Activated CD4-positive, CD25-positive, alpha-beta regulatory T cell treated with anti-CD3 and anti-CD28 coated beads, Interleukin-2, amount 50 U/mL, for 24 hours (primary cell): ENCODE results near the gene THSD4.
"Not testable (repeated sequence)": the region's sequence is repeated elsewhere in the genome, so short reads cannot be mapped to it uniquely, and the experiment has no call there.

Source experiments
- ATAC-seq, 2 donors: fragments of 150-1000 bp; cut with Tn5 transposase; one replicate each; pipeline ENCODE4 v1.10.0; 2021; ENCODE audit warnings: mild to moderate bottlenecking in 1 of 2, moderate library complexity in 1 of 2

THSD4 gene

DNA sequence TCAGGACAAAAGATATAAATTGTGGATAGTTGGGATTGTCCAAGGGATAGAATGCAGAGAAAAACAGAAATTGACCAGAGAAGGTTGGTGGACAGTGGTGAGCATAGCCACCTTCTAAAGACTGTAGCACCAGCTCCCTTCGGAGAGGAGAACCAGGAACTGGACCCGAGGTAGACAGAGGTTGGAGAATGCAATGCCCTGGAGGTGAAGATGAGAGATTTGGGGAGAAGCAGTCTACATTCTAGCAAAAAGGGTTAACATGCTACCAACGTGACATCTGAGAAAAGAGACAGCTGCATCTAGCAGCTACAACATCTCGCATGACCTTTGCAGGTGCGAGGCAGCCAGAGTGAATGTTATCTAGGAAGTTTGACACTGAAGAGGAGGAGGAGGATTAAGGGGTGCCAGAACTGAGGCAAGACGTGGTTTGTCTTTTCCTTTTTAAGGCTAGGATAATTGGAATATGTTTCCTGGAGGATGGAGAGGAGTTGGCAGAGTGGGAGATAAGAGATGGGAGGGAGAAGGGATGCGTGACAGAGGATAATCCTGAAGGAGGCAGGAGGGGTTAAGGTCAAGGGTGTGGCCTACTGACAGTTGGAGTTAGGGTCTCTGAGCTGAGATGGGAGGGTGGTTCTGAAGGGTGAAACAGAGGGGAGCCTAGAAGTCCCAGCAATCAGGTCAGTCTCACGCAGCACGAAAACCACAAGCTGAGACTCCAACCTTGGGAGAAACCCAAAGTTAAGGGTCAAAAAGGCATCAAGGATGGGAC is 591.4 kb downstream of the THSD4 start:
- ATAC-seq = no peak

DNA sequence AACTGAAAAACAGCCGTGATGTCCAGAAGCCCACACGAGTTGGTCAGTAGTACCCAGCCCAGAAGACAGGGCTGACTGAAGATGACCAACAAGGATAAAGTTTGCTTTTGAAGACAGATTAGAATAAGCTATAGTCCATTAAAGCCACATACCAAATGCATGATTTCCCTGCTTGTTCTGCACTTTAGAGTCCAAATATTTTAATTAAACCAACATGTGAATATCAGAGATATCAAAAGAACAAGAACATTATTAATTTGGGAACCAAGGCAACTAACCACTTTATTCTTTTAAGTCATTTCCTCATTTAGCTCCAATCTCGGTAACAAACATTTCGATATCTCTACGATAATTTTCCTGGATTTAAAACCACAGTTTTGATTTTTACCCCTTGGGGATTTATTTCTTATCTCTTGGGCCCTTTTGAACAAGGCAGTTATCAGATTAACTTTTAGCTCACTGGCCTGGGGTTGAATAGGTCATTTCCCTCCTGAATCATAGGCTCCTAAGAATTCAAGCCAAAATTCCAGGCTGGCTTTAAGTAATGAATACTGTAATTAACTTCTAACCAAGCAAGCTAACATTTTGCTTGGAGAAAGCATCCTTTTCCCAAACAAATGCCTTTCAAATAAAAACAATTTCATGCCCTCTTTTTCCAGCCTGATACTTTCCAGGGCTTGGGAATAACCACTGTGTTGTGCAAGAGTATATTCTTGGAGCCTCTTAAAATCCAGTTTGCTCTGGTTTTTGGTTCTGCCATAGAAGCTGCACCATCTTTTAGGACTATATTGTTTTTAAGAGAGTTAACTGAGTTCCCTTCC is 592.2 kb downstream of the THSD4 start:
- ATAC-seq = no peak

DNA sequence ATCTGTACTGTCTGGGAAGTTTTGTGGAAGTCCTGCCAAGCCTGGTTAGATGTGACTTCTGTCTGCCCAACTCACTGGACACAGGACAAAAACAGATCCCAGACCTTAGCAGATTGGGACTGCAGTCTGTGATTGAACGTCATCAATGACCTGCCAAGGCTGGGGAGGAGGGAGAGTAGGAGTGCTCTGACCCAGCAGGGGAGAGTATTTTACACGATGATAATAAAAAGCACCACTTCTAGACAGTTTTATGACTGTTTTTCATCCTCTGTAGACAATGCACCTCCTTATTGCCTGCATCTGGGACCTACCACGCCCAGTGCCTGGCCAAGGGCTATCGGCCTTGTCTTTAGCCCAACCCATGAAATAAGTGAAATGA is 592.8 kb downstream of the THSD4 start:
- no peak for ATAC-seq

DNA sequence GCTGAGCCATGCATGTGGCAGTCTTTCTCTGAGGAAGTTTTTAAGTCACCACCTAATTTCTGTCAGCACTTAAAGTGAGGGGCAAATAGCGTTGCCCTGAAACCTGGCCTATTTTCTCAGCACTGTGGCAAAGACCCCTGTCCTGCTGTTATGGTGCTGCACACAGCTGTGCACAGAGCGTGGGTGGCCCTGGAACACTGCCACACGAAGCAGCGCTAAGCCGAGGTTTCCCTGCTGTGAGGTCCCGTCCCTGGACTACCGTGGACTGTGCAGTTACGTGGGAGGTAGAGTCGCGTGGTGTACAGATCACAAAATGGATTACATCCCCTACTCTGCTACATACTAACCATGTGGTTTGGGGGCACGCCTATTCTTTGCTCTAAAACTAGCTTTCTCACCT is 593.5 kb downstream of the THSD4 start:
- no peak for ATAC-seq

DNA sequence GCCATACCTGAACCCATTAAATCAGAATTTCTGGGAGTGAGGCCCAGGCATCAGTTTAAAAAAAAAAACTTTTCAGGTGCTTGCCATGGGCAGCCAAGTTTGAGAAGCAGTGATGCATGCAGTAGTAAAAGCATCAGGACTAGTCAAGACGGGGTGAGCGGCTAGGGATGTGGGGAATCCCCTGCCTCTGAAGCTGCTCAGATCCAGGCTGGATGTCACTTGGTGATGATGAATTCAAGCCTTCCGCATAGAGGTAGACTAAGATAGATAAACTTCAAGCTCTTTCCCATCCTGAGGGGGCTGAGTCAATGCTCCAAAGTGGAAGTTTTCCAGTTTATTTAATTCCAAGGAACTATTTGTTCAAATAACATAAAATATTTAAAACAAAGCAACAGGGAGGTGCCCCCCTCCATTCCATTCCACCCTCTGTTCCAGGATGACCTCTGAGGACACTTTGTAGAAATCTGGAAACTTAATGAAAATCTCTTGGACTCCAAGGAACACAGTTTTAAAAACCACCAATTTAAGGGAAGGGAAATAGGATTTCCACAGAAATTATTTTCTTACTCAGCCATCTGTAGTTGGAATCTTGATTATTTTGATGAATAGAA is 594.6 kb downstream of the THSD4 start:
- ATAC-seq = no peak

DNA sequence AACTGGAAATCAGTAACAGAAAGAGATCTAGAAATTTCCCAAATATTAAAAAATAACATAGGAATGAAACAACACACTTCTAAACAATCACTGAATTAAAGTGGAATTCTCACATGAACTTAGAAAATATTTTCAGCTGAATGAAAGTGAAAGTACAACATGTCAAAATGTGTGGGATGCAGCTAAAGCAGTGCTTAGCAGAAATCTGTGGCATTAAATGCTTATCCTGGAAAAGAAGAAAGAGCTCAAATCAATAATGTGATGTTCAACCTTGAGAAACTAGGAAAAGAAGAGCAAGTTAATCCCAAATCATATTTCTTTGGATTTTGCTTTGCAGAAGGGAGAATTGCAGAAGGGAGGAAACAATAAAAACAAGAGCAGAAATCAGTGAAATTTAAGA is 596.9 kb downstream of the THSD4 start:
- no peak for ATAC-seq

DNA sequence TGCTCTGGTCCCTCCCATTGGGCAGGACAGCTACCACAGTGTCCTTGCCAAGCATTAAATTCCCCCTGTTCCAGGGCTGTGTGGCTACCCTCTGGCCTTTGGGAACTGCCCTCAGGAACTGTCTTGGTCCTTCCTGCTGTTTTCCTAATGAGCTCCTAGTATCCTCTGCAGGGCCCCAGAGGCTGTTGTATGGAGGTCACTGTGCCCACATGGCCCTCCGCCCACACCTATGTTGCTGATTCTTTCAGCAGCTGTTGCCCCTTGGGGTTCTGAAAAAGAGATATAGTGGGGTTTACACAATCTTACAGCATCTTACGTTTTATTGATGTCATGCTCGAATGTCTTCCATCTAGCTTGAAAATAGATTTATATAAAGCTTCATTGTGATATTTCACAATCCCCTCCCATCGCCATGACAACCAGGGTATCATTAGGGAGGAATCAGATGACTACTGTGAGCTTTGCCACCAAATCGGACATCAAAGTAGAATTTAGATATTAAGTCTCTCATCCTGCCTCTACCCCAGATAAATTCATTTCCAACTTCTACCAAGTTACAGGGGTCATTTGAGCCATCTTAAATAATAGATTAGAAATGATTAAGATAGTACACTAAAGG is 598.0 kb downstream of the THSD4 start:
- ATAC-seq = no peak

DNA sequence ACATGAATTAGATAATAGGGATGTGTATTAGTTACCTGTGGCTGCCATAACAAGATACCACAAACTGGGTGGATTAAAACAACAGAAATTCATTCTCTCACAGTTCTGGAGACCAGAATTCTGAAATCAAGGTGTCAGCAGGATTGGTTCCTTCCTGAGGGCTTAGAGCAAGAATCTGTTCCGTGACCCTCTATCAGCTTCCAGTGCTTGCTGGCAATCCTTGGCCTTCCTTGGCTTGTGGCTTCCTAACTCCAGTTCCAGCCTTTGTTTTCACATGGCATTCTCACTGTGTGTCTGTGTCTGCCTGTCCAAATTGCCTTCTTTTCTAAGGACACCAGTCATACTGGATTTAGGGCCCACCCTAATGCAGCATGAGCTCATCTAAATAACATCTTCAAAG is 600.6 kb downstream of the THSD4 start:
- ATAC-seq = no peak

DNA sequence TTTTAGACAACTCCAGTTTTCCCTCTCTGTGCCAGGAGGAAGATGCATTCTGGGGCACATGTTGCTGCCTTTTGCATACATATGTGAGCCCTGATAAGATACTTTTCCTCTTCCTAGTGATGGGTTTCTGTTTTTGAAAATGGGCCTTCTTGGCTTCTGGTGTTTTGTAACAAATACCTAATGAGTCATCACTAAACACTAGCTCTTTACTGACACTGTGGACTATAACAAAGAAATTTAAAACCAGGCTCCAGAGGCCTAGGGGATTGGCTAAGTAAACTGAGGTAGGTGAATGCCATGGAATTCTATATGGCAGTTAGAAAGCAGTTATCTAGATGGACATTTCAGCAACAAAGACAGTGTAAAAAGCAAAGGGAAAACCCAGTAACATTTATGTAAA is 601.7 kb downstream of the THSD4 start:
- no peak for ATAC-seq

DNA sequence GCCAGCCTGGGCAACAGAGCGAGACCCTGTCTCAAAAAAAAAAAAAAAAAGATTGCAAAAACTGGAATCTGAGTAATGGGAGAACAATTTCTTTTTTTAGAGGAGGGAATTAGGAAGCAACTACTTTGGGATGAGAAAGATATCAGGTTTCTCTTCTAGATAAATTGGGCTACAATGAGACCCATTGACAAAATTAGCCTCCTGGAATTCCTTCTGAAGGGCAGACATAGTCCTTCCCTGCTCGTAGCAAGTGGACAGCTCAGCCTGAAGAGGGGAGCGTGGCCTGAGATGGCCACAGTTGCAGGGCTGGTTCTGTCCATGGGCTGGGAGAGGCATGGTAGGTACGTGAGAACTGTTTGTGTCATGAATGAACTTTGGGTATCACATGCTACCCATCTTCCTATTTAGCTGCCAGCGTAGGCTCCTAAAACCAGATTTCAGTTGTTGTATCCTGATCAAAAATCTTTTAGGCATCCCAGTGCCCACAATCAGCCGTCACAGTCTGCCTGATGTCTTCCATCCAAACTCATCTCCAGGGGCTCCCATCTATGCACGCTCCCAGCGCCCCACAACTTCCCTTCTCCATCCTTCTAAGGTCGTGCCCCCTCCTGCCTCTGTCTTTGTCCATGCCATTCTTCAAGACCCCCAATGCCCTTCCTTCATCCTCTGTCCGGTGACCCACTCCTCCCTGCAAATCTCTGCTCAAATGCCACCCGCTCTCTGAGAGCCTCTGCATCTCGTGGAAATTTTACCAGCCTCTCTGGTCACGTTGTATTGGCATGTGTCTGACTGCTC is 603.0 kb downstream of the THSD4 start:
- ATAC-seq = no peak

DNA sequence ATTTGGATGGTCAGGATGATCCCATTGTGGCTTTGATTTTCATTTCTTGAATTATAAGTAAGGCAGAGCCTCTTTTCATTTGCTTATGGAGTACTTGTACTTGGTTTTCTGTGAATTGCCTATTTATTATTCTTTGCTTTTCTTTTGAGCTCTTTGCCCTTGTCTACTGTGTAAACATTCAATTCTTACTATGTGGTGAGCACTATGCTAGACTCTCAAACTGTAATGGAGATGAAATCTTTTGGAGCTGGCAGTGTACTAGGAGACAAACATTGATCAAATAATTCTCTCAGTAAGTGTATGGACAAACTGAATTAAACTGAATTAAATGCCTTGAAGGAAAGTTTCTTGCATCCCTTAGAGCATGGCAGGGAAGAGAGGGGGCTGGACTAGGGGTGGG is 608.1 kb downstream of the THSD4 start:
- no peak for ATAC-seq

DNA sequence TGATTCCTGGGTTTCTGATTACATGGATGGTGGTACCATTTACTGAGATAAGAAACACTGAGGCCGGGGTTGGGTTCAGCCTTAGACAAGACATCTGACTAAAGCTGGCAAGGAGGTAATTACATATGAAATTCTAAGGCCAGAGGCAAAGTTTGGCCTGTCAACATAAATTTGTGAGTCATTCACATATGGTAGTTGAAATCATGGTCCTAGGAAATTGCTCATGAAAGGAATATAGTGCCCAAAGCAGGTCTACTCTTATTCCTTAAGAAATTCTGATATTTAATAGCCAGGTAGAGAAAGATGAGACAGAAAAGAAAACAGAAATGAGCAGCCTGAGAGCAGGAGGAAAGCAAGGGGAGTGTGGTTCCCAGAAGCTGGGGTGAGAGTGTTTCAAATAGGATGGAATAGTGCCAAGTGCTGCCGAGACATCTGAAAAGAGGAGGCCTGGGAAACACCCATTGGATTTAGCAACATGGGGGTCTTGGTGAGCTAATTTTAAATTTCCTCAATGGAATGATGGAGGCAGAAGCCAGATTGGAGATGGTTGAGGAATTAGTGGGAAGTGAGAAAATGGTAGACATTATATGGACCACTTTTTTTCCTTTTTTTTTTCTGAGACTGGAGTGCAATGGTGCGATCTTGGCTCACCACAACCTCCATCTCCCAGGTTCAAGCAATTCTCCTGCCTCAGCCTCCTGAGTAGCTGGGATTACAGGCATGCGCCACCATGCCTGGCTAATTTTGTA is 610.1 kb downstream of the THSD4 start:
- ATAC-seq = not testable (repeated sequence)

DNA sequence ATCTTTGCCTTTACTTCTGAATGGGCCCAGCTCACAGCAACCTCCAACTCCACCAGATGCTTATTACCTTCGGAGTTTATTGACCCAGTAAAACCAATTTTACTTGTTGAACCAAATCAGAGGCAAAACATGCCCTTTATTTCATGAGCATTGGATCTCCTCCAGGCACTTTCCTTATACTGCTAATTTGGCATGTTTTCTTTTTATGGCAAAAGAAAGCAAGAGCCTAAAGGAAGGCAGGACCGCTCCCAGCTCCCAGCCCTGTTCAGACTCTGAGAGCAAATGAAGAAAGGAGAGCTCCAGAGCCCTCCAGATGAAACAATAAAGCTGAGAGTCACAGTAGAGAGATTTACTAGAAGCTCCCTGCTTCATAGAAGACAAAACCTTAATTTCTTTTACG is 613.6 kb downstream of the THSD4 start:
- ATAC-seq = no peak

DNA sequence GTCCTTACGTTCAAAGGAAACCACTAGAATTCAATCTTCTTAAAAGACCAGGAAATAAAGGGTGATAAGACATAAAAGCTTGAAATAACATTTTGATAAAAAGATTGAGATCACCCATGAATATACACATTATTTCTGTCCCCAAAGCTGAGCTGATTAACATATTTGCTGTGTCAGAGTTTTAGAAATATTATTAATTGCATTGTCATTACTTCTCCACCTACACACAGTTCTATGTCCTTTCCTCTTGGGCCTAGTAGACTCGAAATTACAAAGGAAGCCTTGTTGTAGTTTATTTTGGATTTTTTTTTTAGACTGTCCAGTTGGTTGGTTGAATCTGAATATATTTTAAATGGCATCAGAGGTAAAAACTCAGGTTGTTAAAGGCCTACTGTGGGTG is 614.0 kb downstream of the THSD4 start:
- no peak for ATAC-seq

DNA sequence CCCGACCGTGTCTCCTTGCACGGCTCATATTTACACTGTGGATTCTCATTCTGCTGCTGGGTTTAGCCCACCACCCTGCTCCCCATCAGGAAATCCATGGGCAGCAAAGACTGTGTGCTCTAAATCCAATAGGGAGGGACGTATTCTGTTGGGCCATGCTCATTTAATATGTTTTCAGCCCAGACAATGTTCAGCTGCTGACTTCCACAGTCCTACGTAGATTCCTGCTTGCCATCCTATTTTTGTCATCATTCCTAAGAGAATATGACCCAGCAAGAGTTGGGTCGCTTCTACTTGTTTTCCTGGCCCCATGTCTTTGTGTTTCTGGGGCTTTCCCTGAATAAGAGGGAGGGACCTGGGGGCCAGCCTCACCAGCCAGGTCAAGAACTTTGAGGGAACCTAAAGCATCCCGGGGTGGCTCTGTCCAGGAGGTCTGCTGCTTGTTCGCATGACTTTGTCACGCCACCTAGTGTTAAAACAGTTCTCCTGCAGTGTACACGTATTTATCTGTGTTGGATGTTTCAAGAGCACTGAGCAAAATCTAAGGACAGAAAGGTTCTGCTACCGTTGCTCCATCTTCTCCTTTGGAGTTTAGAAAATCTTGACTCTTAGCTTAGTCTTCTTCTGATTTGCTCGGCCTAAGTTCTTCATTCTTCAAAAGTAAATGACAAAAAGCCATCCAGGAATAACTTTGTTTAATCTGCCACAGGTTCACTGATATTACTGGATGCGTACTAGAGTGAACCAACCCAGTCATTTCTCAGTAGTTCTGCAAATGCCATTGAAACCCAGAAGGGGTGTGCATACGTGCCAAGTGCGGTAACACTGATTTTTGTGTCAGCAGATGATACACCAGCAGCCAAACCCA is 615.2 kb downstream of the THSD4 start:
- peak in 1 of 2 donors; percentile 43 for ATAC-seq

DNA sequence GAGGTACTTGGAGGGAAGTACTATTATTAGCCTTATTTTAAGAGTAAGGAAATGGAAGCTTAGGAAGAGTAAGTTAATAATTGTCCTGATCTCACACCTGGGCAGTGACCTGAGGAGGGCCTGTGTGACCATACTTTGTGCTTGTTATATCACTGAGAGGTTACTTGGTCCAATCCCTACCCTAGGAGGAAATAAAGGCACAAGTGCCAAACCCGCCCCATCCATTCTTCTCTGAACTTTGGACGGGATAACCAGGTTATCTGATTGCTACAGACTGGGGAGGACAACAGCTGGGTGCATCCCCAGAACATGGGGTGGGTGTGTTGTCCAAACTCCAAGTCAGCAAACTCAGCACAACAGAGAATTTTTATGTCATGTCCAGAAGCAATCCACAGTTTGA is 617.4 kb downstream of the THSD4 start:
- ATAC-seq = no peak

DNA sequence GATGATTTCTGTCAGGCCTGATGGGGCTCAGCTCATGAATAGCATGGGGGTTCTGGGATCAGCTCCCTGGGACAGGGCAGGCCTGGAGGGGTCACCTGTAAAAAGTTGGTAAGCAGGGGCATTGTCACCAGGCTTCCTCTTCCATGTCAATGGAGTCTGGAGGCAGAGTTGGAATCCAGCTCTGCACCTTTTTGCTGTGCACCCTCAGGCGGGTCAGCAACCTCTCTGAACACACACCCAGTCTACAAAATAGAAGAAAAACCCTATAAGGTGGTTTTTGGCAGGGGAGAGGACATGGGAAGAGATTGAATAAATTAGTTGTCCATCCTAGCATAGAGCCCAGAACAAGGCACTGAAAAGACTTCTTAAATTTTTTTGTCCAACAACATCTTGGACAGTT is 617.9 kb downstream of the THSD4 start:
- no peak for ATAC-seq

DNA sequence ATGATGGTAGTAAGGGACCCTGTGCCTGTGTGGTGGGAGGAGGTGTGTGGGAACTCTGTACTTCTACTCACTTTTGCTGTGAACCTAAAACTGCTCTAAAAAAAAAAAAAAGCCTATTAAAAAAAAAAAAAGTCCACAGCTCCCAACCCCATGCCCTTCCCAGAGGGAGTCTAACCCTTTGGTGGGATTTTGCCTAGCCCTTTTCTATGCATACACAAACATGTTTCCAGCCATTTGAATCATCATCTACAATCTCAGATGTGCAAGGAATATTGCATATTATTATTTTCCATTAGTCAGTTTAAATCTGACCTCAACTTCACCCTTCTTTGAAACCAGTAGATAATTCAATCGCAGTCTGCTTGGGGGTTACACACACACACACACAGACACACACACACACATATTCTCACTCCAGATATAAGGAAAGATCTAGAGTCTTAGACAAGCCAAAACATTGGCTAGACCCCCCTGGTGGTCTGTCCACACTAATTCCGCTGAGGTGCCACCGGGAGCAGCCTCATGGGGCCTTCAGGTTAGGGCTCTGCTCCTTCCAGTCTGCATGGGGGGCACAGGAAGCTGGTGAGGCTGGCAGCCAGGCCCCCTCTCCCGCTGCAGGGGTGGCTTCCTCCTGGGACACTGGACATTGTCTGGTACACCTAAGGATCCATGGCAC is 619.6 kb downstream of the THSD4 start:
- ATAC-seq = no peak

DNA sequence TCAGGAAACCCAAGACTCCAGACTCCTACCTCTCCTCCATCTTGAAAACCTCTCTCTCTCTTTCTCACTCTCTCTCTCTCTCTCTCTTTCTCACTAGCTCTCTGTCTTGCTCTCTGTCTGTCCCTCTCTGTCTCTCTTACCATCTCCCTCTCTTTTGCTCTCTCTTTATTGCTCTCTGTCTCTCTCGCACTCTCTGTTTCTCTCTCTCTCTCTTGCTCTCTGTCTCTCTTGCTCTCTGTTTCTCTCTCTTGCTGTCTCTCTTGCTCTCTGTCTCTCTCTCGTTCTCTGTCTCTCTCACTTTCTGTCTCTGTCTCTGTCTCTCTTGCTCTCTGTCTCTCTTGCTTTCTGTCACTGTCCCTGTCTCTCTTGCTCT is 620.1 kb downstream of the THSD4 start:
- ATAC-seq = no peak

DNA sequence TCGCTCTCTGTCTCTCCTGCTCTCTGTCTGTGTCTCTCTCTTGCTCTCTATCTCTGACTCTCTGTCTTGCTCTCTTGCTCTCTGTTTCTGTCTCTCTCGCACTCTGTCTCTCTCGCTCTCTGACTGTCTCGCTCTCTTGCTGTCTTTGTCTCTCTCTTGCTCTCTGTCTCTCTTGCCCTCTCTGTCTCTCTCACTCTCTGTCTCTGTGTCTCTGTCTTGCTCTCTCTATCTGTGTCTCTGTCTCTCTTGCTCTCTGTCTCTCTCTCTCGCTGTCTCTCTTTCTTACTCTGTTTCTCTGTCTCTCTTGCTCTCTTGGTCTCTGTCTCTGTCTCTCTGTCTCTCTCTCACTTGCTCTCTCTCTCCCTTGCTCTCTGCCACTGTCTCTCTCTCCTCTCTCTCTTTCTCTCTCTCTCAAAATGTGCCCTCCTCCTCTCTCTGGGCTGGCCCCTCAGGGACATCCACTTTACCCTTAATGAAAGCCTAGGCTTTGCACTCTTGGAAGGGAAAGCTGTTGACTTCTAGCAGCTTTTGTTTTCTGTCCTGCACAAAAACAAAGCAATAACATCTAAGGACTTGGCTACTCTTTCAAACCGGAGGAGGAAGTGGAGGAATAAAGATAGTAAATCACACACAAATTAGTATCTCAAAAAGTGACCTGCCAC is 621.1 kb downstream of the THSD4 start:
- no peak for ATAC-seq
